Measurements from ENCODE around the gene RBM17. TPM values are rescaled to one million over a fixed set of nuclear protein-coding genes. Genes with fewer than 3 reads are reported as not detected.
"Not testable (repeated sequence)": the region's sequence is repeated elsewhere in the genome, so short reads cannot be mapped to it uniquely, and the experiment has no call there.

RBM17 gene
- total and polyA plus RNA-seq, 9 donors: 56.2 to 94.4 (median 70.3) TPM

- H3K4me3 ChIP-seq: no peak overlapping the region
- WGBS, 3 donors: 63 to 79% (median 69%) methylated on average over 8 of the region's 8 CpGs
- H3K36me3 ChIP-seq: no peaks in the 10 kb centered on the region
- TF ChIP-seq POLR2A (IDR thresholded peaks at IDR 0.05): no peak
- TF ChIP-seq EP300 (IDR thresholded peaks at IDR 0.05): no peak
- no peak for TF ChIP-seq CTCF (IDR thresholded peaks at IDR 0.05)
- DNase-seq: no peak
- H3K27ac ChIP-seq: no peak overlapping the region
- no peaks in the 10 kb centered on the region for H3K9me3 ChIP-seq
- peaks cover under 1% of the 10 kb centered on the region for H3K4me1 ChIP-seq (ENCODE audit: insufficient read depth)
- intact Hi-C loops (cut with DNase I): no loop called here
- no peaks in the 10 kb centered on the region for H3K27me3 ChIP-seq
These were observed 12.3 kb downstream of the RBM17 start for GRCh38 chr10:6101181-6101580.

GRCh38 chr10:6102128-6102527 lies 13.3 kb downstream of the RBM17 start:
- WGBS, 3 donors: 91 to 95% (median 93%) methylated on average over 8 of the region's 8 CpGs
- Histone ChIP-seq H3K4me3 (no peak overlapping the region), H3K4me1 (ENCODE audit: insufficient read depth) (no peaks in the 10 kb centered on the region), H3K36me3 (no peaks in the 10 kb centered on the region), H3K27me3 (no peaks in the 10 kb centered on the region), H3K27ac (no peak overlapping the region), H3K9me3 (no peaks in the 10 kb centered on the region)
- TF ChIP-seq POLR2A (IDR thresholded peaks at IDR 0.05) (no peak), EP300 (IDR thresholded peaks at IDR 0.05) (no peak), CTCF (IDR thresholded peaks at IDR 0.05) (no peak)
- no peak for DNase-seq
- intact Hi-C loops (cut with DNase I): no loop called here

GRCh38 chr10:6103591-6103990 lies 14.8 kb downstream of the RBM17 start:
- 77 to 79% (median 79%) methylated on average over 8 of the region's 8 CpGs for WGBS, 3 donors
- no peaks in the 10 kb centered on the region for H3K4me1 ChIP-seq (ENCODE audit: insufficient read depth)
- DNase-seq: no peak
- H3K36me3 ChIP-seq: no peaks in the 10 kb centered on the region
- H3K27ac ChIP-seq: no peak overlapping the region
- intact Hi-C loops (cut with DNase I): no loop called here
- H3K27me3 ChIP-seq: no peaks in the 10 kb centered on the region
- no peaks in the 10 kb centered on the region for H3K9me3 ChIP-seq
- no peak for TF ChIP-seq POLR2A (IDR thresholded peaks at IDR 0.05)
- TF ChIP-seq CTCF (IDR thresholded peaks at IDR 0.05): no peak
- H3K4me3 ChIP-seq: no peak overlapping the region

- not testable (repeated sequence) for H3K4me3 ChIP-seq; H3K27me3 ChIP-seq; H3K36me3 ChIP-seq; H3K9me3 ChIP-seq; H3K4me1 ChIP-seq (ENCODE audit: insufficient read depth); DNase-seq; H3K27ac ChIP-seq
- WGBS, 3 donors: 79 to 88% (median 87%) methylated on average over 3 of the region's 3 CpGs
- intact Hi-C loops (cut with DNase I): loop anchor here in 2 of 4 donors (2.0 to 5.0 kb wide), 2 partner anchors 295 kb away; no protein-coding TSS in a partner anchor
These were observed 18.8 kb downstream of the RBM17 start for GRCh38 chr10:6107616-6108015.

- Histone ChIP-seq H3K27me3 (no peaks in the 10 kb centered on the region), H3K4me1 (ENCODE audit: insufficient read depth) (no peaks in the 10 kb centered on the region), H3K27ac (no peak overlapping the region), H3K36me3 (no peaks in the 10 kb centered on the region), H3K9me3 (no peaks in the 10 kb centered on the region), H3K4me3 (no peak overlapping the region)
- TF ChIP-seq CTCF (IDR thresholded peaks at IDR 0.05) (no peak), POLR2A (IDR thresholded peaks at IDR 0.05) (no peak), EP300 (IDR thresholded peaks at IDR 0.05) (no peak)
- DNase-seq: no peak
- intact Hi-C loops (cut with DNase I): loop anchor here in 2 of 4 donors (2.0 to 5.0 kb wide), 2 partner anchors 294 to 295 kb away; no protein-coding TSS in a partner anchor
- WGBS, 3 donors: 54 to 71% (median 62%) methylated on average over 6 of the region's 6 CpGs
These were observed 19.2 kb downstream of the RBM17 start for GRCh38 chr10:6108072-6108471.
